GM12878 (cell line): Measurements from ENCODE around the gene TFAP2E. TPM values are rescaled to one million over a fixed set of nuclear protein-coding genes. Genes with fewer than 3 reads are reported as not detected.

Experiments used
- BRCA1 ChIP-seq: IDR thresholded peaks from 2 replicates; pipeline ENCODE4 v1.6.1; 2011; ENCODE audit warnings: low read depth, low read length, improper control_type of control experiment
- CEBPB ChIP-seq, 2 experiments: fragments of 150-350 bp in 1 of 2; IDR thresholded peaks; 2 replicates each; pipeline ENCODE4 v1.6.1; 2012 to 2014; ENCODE audit warnings: low read depth in 2 of 2, low read length in 2 of 2, borderline replicate concordance in 1 of 2, inconsistent platforms in 1 of 2
- CTCF ChIP-seq, 3 experiments: IDR thresholded peaks in 2 of 3; conservative IDR thresholded peaks in 1 of 3; 2 replicates each; pipeline ENCODE4 v1.5.1; 2011; ENCODE audit warnings: low read depth in 3 of 3, low read length in 3 of 3, mild to moderate bottlenecking in 3 of 3, control low read depth in 2 of 3, moderate library complexity in 2 of 3, inconsistent platforms in 1 of 3, mixed read lengths in 1 of 3; ENCODE audit not compliant: control insufficient read depth in 2 of 3, insufficient read depth in 1 of 3; ENCODE audit errors: extremely low read depth in 1 of 3
- DPF2 ChIP-seq: fragments of 450-650 bp; IDR thresholded peaks from 2 replicates; pipeline ENCODE4 v1.6.1; 2017; ENCODE audit warnings: mild to moderate bottlenecking
- E2F4 ChIP-seq: IDR thresholded peaks from 2 replicates; pipeline ENCODE4 v1.6.1; 2012; ENCODE audit warnings: low read depth, low read length, improper control_type of control experiment
- RELA ChIP-seq: fragments of 450-650 bp; IDR thresholded peaks from 2 replicates; pipeline ENCODE4 v1.8.0; 2014; ENCODE audit warnings: borderline replicate concordance; ENCODE audit not compliant: partially characterized antibody
- USF1 ChIP-seq: IDR thresholded peaks from 2 replicates; pipeline ENCODE4 v1.6.1; 2011; ENCODE audit warnings: borderline replicate concordance, low read depth, mild to moderate bottlenecking, moderate library complexity, mixed read lengths, low read length; ENCODE audit not compliant: insufficient read depth; ENCODE audit errors: extremely low read length
- ZBTB11 ChIP-seq: fragments of 450-650 bp; formaldehyde crosslinking; IDR thresholded peaks from 2 replicates; pipeline ENCODE4 v1.5.0; 2022; ENCODE audit warnings: mild to moderate bottlenecking, missing genetic modification characterization
- polyA plus RNA-seq, 11 experiments: library from polyadenylated mRNA; depleted of rRNA in 4 of 11; unstranded in 6 of 11; stranded (reverse) in 5 of 11; fragments of >200 nt; fragmentation: Nextera tagmentation in 4 of 11; fragmentation: Illumina TruSeq in 1 of 11; extraction: Ambion mirVana in 4 of 11; extraction: Trizol in 1 of 11; gene quantifications; 1 replicate in 1 of 11; 2 replicates in 10 of 11; pipeline versions ENCODE4 v1.2.1 to v1.2.3, GENCODE V29; 2011 to 2016; ENCODE audit warnings: inconsistent platforms in 2 of 11, missing spikeins in 2 of 11, low read depth in 1 of 11
- total RNA-seq, 4 experiments: library from RNA; depleted of rRNA in 3 of 4; stranded (reverse); fragments of >200 nt in 3 of 4; fragmentation: Illumina TruSeq in 1 of 4; extraction: Trizol in 1 of 4; gene quantifications; 2 replicates each; pipeline versions ENCODE4 v1.2.1 to v1.2.3, GENCODE V29; 2013 to 2021

TFAP2E gene
- total and polyA plus RNA-seq, 10 of the 15 experiments (the other 5 are each of a cell fraction or from before 2014, with no cell fraction given), result 0.10 to 1.1 (median 0.43) TPM

- TF ChIP-seq ZBTB11 (CRISPR knock-in tag) (no peak), USF1 (no peak), BRCA1 (no peak), E2F4 (no peak), CTCF (IDR thresholded peaks at IDR 0.05 in 2 of 3, conservative IDR thresholded peaks at IDR 0.05 in 1 of 3; ENCODE audit: control insufficient read depth in 2 of 3, extremely low read depth in 1 of 3, insufficient read depth in 1 of 3, low read depth in 3 of 3, low read length in 3 of 3) (peak; percentile 77 to 88 (median 82)), CEBPB (IDR thresholded peaks at IDR 0.05; ENCODE audit: borderline replicate concordance in 1 of 2, low read depth in 2 of 2, low read length in 2 of 2) (no peak), RELA (peak; percentile 39), DPF2 (no peak)
- TF ChIP-seq, all 136 proteins: peak for 9
These were observed 8.9 kb upstream of the TFAP2E start (continued) for GRCh38 chr1:35564037-35564883.
